IPS DF 4.7 (cell line): ENCODE data around the gene CD300C.
"Not testable (repeated sequence)": the region's sequence is repeated elsewhere in the genome, so short reads cannot be mapped to it uniquely, and the experiment has no call there.

Source experiments
- DNase-seq: peaks from one replicate; pipeline ENCODE4 v3.0.0-alpha.2; 2013; ENCODE audit warnings: low spot score; ENCODE audit errors: extremely low read depth

Gene CD300C

DNA sequence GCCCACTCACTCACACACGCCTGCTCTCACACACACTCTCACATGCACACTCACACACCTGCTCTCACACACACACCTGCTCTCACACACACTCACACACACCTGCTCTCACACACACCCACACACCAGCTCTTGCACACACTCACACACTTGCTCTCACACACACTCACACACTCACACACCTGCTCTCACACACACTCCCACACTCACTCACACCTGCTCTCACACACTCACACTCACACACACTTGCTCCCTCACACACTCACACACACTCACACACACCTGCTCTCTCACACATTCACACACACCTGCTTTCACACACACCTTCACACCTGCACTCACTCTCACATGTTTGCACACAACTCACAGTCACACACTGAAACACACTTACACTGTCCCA is 17.4 kb upstream of the CD300C start:
- no peak for DNase-seq

DNA sequence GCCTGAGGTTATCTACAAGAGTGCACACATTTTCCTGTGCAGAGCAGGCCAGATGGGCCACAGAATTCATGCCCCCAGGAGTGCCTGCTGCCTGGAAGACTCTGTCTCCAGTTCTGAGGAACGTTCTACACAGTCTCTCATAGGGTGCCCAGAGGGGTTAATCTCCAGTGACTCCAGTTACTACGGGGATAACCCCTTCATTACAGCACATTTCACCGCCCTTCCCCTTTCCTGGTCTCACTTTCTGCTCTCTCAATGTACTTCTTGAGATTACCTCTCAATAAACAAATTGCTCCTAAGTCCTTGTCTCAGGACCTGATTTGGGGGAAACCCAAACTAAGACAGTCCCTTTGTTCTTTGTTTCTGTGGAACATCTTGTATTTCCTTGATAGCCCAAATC is 15.7 kb upstream of the CD300C start:
- no peak for DNase-seq

DNA sequence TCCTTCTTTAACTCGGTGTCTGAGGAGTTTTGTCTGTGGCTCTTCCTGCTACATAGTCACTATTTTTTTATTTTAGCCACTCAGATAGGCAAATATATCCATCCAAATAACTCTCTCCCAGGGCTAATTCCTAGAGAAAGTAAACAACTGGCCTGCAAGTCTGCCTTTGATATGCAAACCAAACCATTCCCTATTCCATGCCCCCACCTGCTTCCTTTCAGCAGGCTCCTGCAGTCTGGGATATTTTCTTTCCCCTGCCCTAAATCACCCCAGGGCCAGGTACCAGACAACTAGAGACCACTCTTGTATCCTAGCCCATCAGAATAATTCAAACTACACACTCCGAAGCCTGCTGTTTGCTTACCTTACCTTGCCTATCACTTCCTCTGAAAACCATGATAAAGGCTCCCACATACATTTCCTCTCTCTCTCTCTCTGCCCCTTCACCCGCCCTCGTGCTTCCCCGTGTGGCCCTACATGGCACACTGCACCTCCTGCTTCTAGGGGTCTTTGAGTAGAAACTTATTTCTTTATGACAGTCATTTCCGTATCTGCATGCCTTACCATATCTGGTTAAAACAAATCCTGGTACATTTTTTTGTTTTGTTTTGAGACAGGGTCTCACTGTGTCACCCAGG is 13.1 kb upstream of the CD300C start:
- DNase-seq = no peak

DNA sequence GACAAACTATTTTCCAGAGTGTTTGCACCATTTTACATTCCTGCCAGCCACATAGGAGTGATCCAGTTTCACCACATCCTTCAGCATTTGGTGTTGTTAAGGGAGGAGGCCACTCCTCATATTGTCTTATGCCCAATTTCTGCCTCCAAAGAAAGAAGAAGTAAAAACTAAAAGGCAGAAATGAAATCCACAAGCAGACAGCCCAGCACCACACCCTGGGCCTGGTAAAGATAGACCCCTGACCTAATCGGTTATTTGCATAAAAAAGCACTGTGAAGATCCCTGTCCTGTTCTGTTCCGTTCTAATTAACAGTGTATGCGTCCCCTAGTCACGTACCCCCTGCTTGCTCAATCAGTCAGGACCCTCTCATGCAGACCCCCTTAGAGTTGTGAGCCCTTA is 12.5 kb upstream of the CD300C start:
- DNase-seq = not testable (repeated sequence)

DNA sequence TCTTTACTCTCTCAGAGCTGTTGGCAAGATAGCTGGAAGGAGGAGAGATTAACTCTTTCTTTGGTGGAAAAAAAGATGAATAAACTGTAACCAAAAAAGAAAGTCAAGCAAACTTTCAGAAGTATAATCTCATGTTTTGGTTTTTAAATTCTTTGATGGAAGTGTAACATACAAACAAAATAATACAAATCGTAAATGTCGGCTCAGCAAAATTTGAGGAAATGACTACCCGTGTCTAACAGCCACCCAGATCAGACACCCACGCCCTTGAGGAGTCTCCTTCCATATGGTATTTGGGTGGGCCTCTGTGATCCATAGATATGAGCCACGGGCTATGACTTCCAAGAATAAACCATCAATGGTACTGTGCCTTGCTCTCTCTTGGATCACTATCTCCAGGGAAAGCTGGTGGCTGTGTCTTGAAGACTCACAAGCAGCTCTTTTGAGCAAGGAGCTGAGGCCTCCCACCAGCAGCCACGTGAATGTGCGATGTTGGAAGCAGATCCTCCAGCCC is 9.6 kb upstream of the CD300C start:
- no peak for DNase-seq

DNA sequence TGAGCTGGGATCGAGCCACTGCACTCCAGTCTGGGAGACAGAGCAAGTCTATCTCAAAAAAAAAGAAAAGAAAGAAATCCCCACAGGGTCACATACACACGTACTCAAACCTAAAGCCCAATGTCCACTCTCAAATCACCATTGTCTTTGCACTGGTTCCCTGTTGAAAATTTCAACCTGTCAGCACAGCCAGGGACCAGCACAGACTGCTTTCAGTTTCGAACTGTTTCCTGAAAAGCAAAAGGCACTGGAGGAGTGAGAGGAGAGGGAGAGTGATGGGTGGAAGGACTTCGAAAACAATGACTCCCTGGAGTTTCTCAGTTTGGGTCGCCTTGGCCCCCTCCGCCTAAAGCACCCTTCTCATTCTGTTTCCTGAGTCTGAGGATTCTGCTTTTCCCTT is 9.0 kb upstream of the CD300C start:
- no peak for DNase-seq

DNA sequence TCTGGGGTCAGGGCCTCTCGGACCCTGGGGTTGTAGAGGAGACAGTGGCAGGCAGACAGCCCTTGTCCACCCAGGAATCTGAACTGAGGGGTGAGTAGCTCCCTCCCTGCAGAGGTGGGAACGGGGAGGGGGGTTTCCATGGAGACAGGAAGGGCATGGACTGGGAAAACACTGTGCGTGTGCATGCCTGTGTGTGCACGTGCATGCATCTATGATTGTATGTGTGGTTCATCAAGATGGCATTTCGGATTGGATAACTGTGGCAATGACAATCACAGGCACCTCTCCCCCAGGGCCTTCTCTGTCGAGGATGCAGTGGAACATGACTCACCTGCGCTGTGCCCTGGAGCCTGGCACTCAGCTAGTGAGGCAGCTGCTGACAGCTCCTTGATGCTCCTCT is 6.1 kb upstream of the CD300C start:
- no peak for DNase-seq

DNA sequence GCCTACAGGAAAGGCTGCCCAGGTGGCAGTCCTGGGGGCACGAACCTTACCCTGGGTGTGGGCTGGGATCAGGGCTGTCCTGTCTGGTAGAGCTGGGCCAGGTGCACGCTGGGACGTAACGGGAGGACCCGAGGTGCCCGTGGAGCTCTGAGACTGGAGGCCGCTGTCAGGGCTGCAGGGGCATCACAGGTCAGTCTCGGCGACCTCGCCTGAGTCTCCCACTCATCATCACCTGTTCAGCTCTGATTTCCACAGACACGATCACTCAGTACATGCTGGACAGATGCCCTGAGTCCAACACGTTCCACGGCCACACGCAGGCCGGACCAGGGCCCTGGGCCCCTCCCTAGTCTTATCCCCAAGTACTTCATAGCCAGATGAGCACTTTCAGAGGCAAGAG is 4.7 kb upstream of the CD300C start:
- no peak for DNase-seq

GRCh38 chr17:74549343-74549742 is 3.4 kb upstream of the CD300C start:
- DNase-seq = no peak

DNA sequence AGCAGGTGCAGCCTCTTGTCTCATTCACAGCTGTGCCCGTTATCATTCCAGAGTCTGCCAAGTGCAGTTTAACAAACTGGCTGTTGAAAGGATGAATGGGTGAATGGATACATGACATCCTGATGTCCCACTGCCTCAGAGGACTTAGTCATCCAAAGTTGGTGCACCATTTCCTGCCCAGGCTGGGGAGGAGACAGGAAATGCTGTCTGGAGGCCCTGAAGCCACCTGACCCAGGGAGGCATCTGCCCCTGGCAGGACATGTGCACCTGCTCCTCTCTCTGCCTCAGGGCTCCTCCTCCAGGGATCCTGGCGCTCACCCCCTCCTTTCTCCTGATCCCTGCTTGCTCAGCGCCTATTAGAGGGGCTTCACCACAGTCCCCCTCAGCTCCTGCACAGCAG is 1.8 kb upstream of the CD300C start:
- no peak for DNase-seq

DNA sequence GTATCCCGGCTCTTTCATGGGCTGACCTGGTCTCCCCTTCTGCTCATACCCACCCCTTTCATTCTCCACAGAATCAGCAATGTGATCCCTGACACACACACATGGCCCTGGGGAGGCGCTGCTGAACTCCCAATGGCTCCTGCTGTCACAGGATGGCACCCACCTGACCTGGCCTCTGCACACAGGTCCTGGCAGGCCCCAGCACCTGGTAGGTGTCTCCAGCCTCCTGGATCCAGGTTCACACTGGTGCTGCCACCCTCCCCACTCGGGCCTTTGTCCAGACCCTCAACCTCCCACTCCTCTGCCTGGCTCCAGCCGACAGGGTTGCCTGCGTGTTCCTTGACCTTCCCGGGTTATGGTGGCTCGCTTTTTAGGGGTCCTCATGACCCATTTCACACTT is 1.3 kb upstream of the CD300C start:
- DNase-seq = no peak

DNA sequence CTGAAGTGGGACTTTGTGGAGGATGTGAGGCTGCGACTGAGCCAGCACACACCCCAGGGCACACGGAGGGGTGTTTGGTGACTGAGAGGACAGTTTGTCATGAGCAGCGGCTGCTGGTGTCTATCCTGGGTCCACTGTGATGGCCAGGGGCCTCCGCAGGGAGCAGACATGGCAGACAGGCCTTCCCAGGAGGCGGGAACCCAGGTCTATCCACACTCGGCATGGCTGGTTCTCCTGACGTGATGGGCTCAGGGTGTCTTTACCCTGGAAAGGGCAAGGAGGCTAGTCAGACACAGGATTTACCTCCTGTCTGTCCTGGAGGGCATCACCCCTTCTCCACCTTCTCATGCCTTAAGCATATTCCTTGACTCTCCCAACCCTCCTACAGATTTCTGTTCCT is 671 bp upstream of the CD300C start:
- DNase-seq = no peak

DNA sequence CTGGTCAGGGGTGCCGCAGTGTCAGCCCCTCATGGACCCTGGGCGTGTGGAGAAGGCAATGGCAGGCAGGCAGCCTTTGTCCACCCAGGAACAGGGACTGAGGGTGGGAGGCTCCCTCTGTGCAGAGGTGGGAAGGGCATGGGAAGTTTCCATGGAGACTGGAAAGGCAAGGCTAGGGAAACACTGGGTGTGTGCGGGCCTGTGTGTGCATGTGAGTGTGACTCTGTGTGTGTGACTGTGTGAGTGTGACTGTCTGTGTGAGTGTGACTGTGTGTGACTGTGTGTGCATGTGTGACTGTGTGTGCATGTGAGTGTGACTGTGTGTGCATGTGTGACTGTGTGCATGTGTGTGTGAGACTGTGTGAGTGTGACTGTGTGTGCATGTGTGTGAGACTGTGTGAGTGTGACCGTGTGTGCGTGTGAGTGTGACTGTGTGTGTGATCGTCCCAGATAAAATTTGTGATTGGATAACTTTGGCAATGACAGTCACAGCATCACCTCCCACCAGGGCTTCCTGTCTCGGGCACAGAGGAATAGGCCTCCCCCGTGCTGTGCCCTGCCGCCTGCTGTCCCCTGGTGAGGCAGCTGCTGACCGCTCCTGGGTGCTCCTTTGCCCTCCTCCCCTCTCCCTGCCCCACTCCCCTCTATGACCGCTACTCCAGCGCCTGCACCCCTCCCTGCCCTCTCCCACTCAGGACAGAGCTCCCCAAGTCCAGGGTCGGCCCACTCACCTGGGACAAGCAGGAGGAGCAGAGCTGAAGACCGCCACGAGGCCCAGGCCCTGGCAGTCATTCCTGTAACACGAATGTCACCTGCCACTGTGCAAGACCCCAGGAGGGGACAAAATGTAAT is 698 bp downstream of the CD300C start:
- DNase-seq = no peak

- DNase-seq = no peak
Observed at GRCh38 chr17:74543891-74544760, 1.8 kb downstream of the CD300C start.

- no peak for DNase-seq
Observed at GRCh38 chr17:74543406-74543805, 2.5 kb downstream of the CD300C start.

DNA sequence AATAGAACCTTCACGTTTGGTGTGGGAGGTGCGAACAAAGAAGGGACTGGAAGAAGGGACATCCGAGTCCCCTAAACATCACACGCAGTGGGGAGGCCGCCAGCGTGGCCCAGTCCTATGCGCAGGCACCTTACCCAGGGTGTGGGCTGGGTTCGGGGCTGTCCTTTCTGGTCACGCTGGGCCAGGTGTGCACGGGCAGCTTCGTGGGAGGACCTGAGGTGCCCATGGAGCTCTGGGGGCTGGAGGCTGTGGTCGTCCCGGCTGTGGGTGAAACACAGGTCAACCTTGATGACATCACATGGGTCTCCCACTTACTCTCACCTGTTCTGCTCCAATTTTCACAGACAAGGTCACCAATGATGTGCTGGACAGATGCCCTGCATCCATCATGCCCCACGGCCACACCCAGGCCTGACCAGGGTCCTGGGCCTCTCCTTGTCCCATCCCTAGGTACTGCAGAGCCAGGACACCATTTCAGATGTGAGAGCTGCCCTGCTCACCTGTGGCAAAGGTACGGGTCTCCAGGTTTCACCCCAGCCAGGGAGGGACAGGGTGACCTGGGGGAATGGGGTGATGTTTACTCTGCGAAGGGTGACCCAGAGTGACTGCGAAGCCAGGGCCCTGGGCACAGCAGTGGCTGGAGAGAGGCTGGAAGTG is 3.1 kb downstream of the CD300C start:
- DNase-seq = no peak

- DNase-seq = no peak
Observed at GRCh38 chr17:74542166-74542565, 3.7 kb downstream of the CD300C start.

GRCh38 chr17:74541176-74542111 is 4.5 kb downstream of the CD300C start:
- no peak for DNase-seq

GRCh38 chr17:74539281-74539820 is 6.6 kb downstream of the CD300C start:
- DNase-seq = no peak

GRCh38 chr17:74536890-74537289 is 9.0 kb downstream of the CD300C start:
- no peak for DNase-seq
